ENCODE measurements around the gene TIMM22. TPM values are rescaled to one million over a fixed set of nuclear protein-coding genes. Genes with fewer than 3 reads are reported as not detected.

Gene TIMM22
- total RNA-seq, 1 donor from 2014 or later = 15.1 TPM

- peak in 1 of 2 donors; percentile 54 for DNase-seq (ENCODE audit: low read depth in 2 of 2)
Measured at GRCh38 chr17:1001640-1002411, 4.9 kb downstream of the TIMM22 start.

GRCh38 chr17:1002412-1002753, 5.5 kb downstream of the TIMM22 start:
- DNase-seq (ENCODE audit: low read depth in 2 of 2) = peak in 1 of 2 donors; percentile 56

GRCh38 chr17:1002771-1003555, 6.0 kb downstream of the TIMM22 start:
- DNase-seq (ENCODE audit: low read depth in 2 of 2) = peak; percentile 88 to 91

GRCh38 chr17:1003633-1003971, 6.7 kb downstream of the TIMM22 start:
- DNase-seq (ENCODE audit: low read depth in 2 of 2) = no peak

GRCh38 chr17:1003972-1004768, 7.2 kb downstream of the TIMM22 start:
- peak in 1 of 2 donors; percentile 76 for DNase-seq (ENCODE audit: low read depth in 2 of 2)

GRCh38 chr17:1004769-1005295, 7.9 kb downstream of the TIMM22 start:
- DNase-seq (ENCODE audit: low read depth in 2 of 2) = no peak

- peak; percentile 60 to 76 for DNase-seq (ENCODE audit: low read depth in 2 of 2)
Measured at GRCh38 chr17:1005361-1005946, 8.5 kb downstream of the TIMM22 start.

- no peak for DNase-seq (ENCODE audit: low read depth in 2 of 2)
Measured at GRCh38 chr17:1006054-1006453, 9.1 kb downstream of the TIMM22 start.

GRCh38 chr17:1007310-1008007, 10.5 kb downstream of the TIMM22 start:
- no peak for DNase-seq (ENCODE audit: low read depth in 2 of 2)

GRCh38 chr17:1008008-1008761, 11.3 kb downstream of the TIMM22 start:
- DNase-seq (ENCODE audit: low read depth in 2 of 2) = no peak

GRCh38 chr17:1009229-1010085, 12.5 kb downstream of the TIMM22 start:
- DNase-seq (ENCODE audit: low read depth in 2 of 2) = no peak

GRCh38 chr17:1010086-1010450, 13.1 kb downstream of the TIMM22 start:
- no peak for DNase-seq (ENCODE audit: low read depth in 2 of 2)

- no peak for DNase-seq (ENCODE audit: low read depth in 2 of 2)
Measured at GRCh38 chr17:1010586-1010985, 13.7 kb downstream of the TIMM22 start.

GRCh38 chr17:1011138-1011537, 14.2 kb downstream of the TIMM22 start:
- no peak for DNase-seq (ENCODE audit: low read depth in 2 of 2)

GRCh38 chr17:1011760-1012735, 15.1 kb downstream of the TIMM22 start:
- no peak for DNase-seq (ENCODE audit: low read depth in 2 of 2)

GRCh38 chr17:1012823-1013728, 16.1 kb downstream of the TIMM22 start:
- no peak for DNase-seq (ENCODE audit: low read depth in 2 of 2)

GRCh38 chr17:1013729-1014090, 16.8 kb downstream of the TIMM22 start:
- DNase-seq (ENCODE audit: low read depth in 2 of 2) = no peak
